SK-N-DZ (cell line): Measurements from ENCODE around the gene CSTA. TPM values are rescaled to one million over a fixed set of nuclear protein-coding genes. Genes with fewer than 3 reads are reported as not detected.

Source experiments
- DNase-seq: peaks from one replicate; pipeline ENCODE4 v3.0.0-alpha.2; 2015; ENCODE audit warnings: low spot score
- polyA plus RNA-seq, 2 experiments: library from polyadenylated mRNA; depleted of rRNA; stranded (reverse); fragments of >200 nt; gene quantifications; 2 replicates each; pipeline ENCODE4 v1.2.3, GENCODE V29; 2014

Gene CSTA, protein sequence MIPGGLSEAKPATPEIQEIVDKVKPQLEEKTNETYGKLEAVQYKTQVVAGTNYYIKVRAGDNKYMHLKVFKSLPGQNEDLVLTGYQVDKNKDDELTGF
- polyA plus RNA-seq (2014; cell fraction: cytosol; rRNA removed) = not detected in 2 replicates
- not detected in 2 replicates for polyA plus RNA-seq (2014; cell fraction: nucleus; rRNA removed)

- no peak for DNase-seq
Measured at GRCh38 chr3:122324871-122325323, at the start of gene CSTA. Gene CSTA, plus strand, starts transcription at chr3:122325248. Its CDS starts 45 bp downstream, at chr3:122325293.

- DNase-seq = no peak
Measured at GRCh38 chr3:122281891-122282290, 43.2 kb upstream of the CSTA start.

- no peak for DNase-seq
Measured at GRCh38 chr3:122283796-122284445, 41.1 kb upstream of the CSTA start.

- no peak for DNase-seq
Measured at GRCh38 chr3:122284486-122284885, 40.6 kb upstream of the CSTA start.

DNA sequence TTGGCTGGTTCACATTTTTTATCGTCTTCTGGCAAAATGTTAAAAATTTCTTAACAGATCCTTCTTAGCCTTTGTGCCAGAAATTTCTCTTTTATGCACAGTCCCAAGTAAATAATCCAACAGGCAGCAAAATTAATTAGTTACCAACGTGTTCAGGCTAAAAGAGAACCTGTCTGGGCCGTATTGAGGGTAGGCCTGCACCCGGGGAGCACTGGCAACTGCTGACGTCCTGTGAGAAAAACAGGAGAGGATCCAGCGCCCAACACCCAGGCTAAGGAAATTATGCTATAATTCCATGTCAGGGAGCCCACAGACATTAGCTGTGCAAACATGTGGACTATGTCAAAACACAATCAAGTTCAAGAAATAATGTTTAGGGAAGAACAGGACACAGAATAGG, 30.7 kb upstream of the CSTA start:
- DNase-seq = no peak

DNA sequence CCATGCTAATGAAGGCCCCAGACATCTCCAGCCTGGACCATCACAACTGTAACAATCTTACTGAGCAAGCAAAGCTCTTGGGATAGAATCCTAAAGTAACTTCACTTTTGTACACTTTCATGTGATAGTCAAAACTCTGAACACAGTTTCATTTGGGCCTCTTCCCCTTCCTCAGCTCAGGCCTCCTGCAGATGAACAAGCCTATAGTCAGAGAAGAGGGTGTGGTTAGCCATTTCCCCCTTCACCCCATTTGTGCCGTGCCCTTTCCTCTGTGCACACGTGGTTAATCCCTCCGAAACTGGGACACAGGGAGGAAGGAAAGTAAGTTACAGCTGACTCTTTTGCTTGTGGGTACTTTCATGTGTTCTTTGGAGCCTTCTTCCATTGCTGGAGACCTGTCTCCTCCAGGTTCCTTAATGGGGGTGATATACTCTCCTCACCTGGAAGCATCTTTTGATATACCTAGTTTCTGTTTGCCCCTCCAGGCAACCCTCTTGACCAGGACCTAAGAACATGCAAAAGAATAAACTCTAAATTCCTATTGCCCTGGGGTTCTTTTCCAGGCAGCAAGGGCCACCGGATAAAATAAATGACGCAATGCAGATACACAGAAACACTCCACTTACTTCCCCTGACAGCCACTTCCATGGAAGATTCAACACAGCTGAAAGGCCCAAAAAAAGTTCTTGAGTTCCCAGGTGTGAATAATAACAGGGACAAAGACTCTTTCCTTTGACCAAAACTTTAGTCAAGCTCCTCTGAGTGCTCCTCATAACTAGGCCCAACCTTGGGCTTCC, 29.6 kb upstream of the CSTA start:
- DNase-seq = no peak

DNA sequence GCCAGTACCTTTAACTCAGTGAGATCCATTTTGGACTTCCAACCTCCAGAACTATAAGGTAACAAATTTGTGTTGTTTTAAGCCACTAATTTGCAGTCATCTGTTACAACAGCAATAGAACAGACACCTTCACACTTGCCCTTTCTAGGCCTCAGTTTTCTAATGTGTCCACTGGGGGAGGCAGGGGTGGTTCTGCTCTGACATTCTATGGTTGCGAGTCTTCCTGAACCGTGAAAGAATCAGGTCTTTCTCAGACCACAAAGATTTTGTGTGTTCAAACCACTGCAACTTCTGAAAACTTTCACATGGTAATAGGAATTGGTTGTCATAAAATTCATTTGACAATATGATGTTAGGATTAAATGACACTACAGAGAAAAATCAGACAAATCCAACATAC, 26.8 kb upstream of the CSTA start:
- DNase-seq = no peak

- no peak for DNase-seq
Measured at GRCh38 chr3:122299215-122299614, 25.8 kb upstream of the CSTA start.

DNA sequence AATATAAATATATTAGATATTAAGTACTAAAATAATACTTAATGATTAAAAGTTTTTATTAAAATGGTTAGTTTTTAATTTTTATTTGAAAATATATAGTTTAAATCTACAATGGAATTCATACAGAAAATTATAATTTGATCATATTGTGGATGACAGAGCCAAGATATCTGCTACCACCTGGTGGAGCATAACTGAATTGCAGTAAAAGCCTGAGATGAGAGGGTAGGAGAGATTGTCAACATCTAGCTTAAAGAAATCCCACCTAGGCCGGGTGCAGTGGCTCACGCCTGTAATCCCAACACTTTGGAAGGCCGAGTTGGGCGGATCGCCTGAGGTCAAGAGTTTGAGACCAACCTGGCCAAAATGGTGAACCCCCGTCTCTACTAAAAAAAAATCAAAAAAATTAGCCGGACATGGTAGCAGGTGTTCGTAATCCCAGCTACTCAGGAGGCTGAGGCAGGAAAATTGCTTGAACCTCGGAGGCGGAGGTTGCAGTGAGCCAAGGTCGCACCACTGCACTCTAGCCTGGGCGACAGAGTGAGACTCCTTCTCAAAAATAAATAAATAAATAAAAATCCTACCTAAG, 25.1 kb upstream of the CSTA start:
- DNase-seq = no peak

DNA sequence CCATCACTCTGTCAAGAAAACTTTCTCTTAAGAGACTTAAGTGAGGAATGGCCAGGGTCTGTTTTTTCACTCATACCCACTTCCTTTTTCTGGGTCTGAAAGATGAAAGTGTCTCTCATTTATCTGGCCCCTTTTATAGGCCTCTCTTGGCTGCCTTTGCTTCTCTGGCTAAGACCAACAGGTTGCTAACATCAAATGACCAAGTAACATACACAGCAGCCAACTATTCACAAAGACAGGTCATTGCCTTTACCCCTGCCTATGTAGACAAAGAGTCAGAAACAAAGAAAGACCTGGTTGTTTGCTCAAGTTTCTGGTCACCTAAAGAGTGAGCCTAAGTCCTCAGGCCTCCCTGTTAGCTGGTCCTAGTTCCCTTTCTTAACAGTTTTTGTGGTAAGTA, 24.0 kb upstream of the CSTA start:
- DNase-seq = no peak

- DNase-seq = no peak
Measured at GRCh38 chr3:122305818-122306621, 19.0 kb upstream of the CSTA start.

DNA sequence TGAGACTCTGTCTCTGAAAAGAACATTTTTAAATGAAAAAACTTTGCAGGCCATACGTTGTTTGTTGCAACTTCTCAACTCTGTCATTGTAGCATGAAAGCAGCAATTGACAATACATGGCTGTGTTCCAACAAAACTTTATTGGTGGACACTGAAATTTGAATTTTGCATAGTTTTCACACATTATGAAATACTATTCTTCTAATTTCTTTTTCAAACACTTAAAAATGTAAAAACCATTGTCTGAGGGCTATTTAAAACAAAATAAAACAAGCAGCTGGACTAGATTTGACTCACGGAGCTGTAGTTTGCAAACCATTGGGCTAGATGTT, 18.5 kb upstream of the CSTA start:
- DNase-seq = no peak

DNA sequence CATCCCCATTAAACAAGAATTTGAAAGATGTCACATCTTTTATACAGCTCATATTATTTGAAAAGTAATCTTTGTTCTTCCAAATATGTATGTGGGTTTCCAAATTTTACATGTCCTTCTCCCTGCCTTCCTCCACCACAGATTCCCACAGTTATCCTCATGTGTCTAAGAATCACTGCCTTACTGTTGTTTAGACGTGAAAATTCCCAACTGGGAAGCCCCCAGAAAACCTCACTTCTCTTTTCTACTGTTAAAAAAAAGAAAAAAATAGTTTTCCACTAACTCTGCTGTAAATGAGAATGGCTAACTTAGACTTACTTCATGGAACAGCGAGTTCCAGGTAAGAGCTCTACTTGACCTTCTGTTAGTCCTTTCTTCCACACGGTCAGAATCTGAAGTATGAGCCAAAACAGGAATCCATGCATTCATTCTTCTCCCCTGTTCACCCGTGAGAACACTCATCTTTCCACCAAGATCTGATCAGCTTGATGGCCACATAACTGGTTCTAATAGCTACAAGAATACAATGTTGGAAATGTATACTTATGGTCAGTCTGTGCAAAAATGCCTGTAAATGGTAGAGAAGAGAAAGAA, 17.9 kb upstream of the CSTA start:
- no peak for DNase-seq

- DNase-seq = no peak
Measured at GRCh38 chr3:122307976-122308375, 17.1 kb upstream of the CSTA start.

DNA sequence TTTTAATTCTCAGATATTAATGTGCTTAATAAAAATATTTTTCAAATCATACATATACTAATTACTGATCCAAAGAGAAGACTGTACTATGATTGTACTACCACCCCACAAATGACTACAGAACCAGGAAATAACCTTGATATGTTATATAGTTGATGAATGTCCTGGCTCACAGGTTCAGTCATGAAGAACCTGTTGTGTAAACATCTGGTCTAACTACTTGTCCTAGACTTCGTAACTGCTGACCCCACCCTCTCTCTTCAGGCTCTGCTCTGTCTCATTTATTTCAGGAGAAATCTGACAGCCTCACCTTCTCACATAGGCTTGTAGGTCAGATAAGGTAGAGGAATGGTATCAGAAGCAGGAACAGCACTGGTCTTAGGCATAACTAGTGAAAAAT, 14.7 kb upstream of the CSTA start:
- DNase-seq = no peak

- no peak for DNase-seq
Measured at GRCh38 chr3:122312826-122313225, 12.2 kb upstream of the CSTA start.

- no peak for DNase-seq
Measured at GRCh38 chr3:122313281-122313680, 11.8 kb upstream of the CSTA start.

DNA sequence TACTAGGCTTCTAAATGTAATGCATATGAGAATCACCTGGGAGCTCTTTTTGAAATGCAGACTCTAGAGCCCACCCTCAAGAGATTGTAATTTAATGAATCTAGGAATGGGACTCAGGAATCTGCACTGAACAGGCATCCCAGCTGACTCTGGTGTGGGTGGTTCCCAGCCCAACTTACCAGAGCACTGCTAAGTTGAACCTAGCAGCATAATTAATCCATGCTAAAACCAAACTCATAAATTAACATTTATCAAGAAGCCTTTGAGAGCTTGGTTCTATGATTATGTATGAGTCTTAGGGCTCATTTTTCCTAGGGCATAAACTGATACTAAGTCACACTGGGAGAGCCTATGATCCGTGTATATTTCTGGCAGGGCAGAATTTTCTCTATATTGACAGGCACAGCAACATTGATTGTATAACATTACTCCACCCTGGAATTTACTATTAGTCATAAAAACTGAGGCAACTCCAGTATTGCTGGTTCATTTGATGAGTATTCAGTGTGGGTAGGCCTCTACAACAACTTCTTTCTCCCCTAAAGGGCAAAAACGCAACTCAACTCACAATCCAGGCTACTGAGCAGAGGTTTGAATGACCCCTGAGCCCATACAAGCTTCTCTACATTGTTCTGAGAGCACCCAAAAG, 10.7 kb upstream of the CSTA start:
- DNase-seq = no peak

GRCh38 chr3:122315619-122316018, 9.4 kb upstream of the CSTA start:
- no peak for DNase-seq

GRCh38 chr3:122316368-122316767, 8.7 kb upstream of the CSTA start:
- DNase-seq = no peak

DNA sequence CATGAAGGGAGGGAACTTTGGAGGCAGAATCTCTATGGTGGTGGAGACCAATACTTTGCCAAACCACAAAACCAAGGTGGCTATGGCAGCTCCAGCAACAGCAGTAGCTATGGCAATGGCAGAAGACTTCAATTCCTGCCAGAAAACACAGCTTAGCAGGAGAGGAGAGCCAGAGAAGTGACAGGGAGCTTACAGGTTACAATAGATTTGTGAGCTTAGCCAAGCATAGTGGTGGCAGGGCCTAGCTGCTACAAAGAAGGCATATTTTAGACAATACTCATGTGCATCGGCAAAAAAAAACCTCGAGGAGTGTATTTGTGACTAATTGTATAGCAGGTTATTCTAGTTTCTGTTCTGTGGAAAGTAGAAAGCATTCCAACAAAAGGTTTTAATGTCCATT, 6.4 kb upstream of the CSTA start:
- no peak for DNase-seq
